ENCODE measurements around the gene NUP93.

Gene NUP93

GRCh38 chr16:56763291-56763916 is 33.5 kb downstream of the NUP93 start:
- Histone ChIP-seq H3K4me3 (ENCODE audit: insufficient read depth, low read length, poor library complexity, severe bottlenecking) (no peak overlapping the region), H3K9ac (ENCODE audit: low read length) (no peak overlapping the region), H3K4me2 (ENCODE audit: low read depth, low read length, poor library complexity, severe bottlenecking) (no peak overlapping the region), H2AFZ (ENCODE audit: low read depth, low read length, severe bottlenecking) (no peak overlapping the region), H3K36me3 (ENCODE audit: low read length) (no peaks in the 10 kb centered on the region; the same call in none of the 2 replicates), H3K27ac (ENCODE audit: low read depth, low read length) (no peak overlapping the region), H4K20me1 (ENCODE audit: low read depth, low read length) (no peaks in the 10 kb centered on the region), H3K9me3 (ENCODE audit: insufficient read depth, low read length) (no peaks in the 10 kb centered on the region), H3K27me3 (ENCODE audit: low read length) (no peaks in the 10 kb centered on the region), H3K79me2 (ENCODE audit: insufficient read depth, low read length) (no peaks in the 10 kb centered on the region), H3K9me2 (replicated peaks; ENCODE audit: insufficient read depth, low read length) (no peaks in the 10 kb centered on the region), H3F3A (ENCODE audit: insufficient read depth) (no peaks in the 10 kb centered on the region)
- TF ChIP-seq CTCF (IDR thresholded peaks at IDR 0.05; ENCODE audit: insufficient read depth, low read length, poor library complexity, severe bottlenecking) (no peak), EZH2phosphoT487 (conservative IDR thresholded peaks at IDR 0.05; ENCODE audit: low read length) (no peak)

- no peak overlapping the region for H3K4me2 ChIP-seq (ENCODE audit: low read depth, low read length, poor library complexity, severe bottlenecking)
- H3K27me3 ChIP-seq (ENCODE audit: low read length), result no peaks in the 10 kb centered on the region
- no peak overlapping the region for H3K4me3 ChIP-seq (ENCODE audit: insufficient read depth, low read length, poor library complexity, severe bottlenecking)
- TF ChIP-seq CTCF (IDR thresholded peaks at IDR 0.05; ENCODE audit: insufficient read depth, low read length, poor library complexity, severe bottlenecking) (no peak), EZH2phosphoT487 (conservative IDR thresholded peaks at IDR 0.05; ENCODE audit: low read length) (no peak)
- H3K36me3 ChIP-seq (ENCODE audit: low read length), result no peaks in the 10 kb centered on the region; the same call in 1 of the 2 replicates
- no peaks in the 10 kb centered on the region for H3K9me3 ChIP-seq (ENCODE audit: insufficient read depth, low read length)
- no peak overlapping the region for H3K27ac ChIP-seq (ENCODE audit: low read depth, low read length)
- no peaks in the 10 kb centered on the region for H3K79me2 ChIP-seq (ENCODE audit: insufficient read depth, low read length)
- no peaks in the 10 kb centered on the region for H3K9me2 ChIP-seq (replicated peaks; ENCODE audit: insufficient read depth, low read length)
- H3K9ac ChIP-seq (ENCODE audit: low read length), result no peak overlapping the region
- H3F3A ChIP-seq (ENCODE audit: insufficient read depth), result no peaks in the 10 kb centered on the region
- H4K20me1 ChIP-seq (ENCODE audit: low read depth, low read length), result no peaks in the 10 kb centered on the region
- no peak overlapping the region for H2AFZ ChIP-seq (ENCODE audit: low read depth, low read length, severe bottlenecking)
Measured at GRCh38 chr16:56764835-56765234, 34.9 kb downstream of the NUP93 start.

GRCh38 chr16:56765949-56766348 is 36.0 kb downstream of the NUP93 start:
- H4K20me1 ChIP-seq (ENCODE audit: low read depth, low read length), result 0 out of 2 replicates have a peak, but pooled peaks cover 2% of the 10 kb centered on the region

GRCh38 chr16:56767024-56767423 is 37.1 kb downstream of the NUP93 start:
- Histone ChIP-seq H4K20me1 (ENCODE audit: low read depth, low read length) (0 out of 2 replicates have a peak, but pooled peaks cover 3% of the 10 kb centered on the region), H3K36me3 (ENCODE audit: low read length) (no peaks in the 10 kb centered on the region)

More at GRCh38 chr16:56765949-56766348, 36.0 kb downstream of the NUP93 start:
- H3K4me2 ChIP-seq (ENCODE audit: low read depth, low read length, poor library complexity, severe bottlenecking), result no peak overlapping the region
- H3K27me3 ChIP-seq (ENCODE audit: low read length), result no peaks in the 10 kb centered on the region
- H2AFZ ChIP-seq (ENCODE audit: low read depth, low read length, severe bottlenecking), result no peak overlapping the region
- no peak overlapping the region for H3K4me3 ChIP-seq (ENCODE audit: insufficient read depth, low read length, poor library complexity, severe bottlenecking)
- no peak for TF ChIP-seq EZH2phosphoT487 (conservative IDR thresholded peaks at IDR 0.05; ENCODE audit: low read length)
- no peak overlapping the region for H3K9ac ChIP-seq (ENCODE audit: low read length)
- no peak overlapping the region for H3K27ac ChIP-seq (ENCODE audit: low read depth, low read length)
- H3F3A ChIP-seq (ENCODE audit: insufficient read depth), result no peaks in the 10 kb centered on the region
- no peaks in the 10 kb centered on the region for H3K79me2 ChIP-seq (ENCODE audit: insufficient read depth, low read length)
- H3K9me2 ChIP-seq (replicated peaks; ENCODE audit: insufficient read depth, low read length), result no peaks in the 10 kb centered on the region
- H3K36me3 ChIP-seq (ENCODE audit: low read length), result no peaks in the 10 kb centered on the region
- H3K9me3 ChIP-seq (ENCODE audit: insufficient read depth, low read length), result no peaks in the 10 kb centered on the region

More at GRCh38 chr16:56767024-56767423, 37.1 kb downstream of the NUP93 start:
- TF ChIP-seq CTCF (IDR thresholded peaks at IDR 0.05; ENCODE audit: insufficient read depth, low read length, poor library complexity, severe bottlenecking) (no peak), EZH2phosphoT487 (conservative IDR thresholded peaks at IDR 0.05; ENCODE audit: low read length) (no peak)
- H2AFZ ChIP-seq (ENCODE audit: low read depth, low read length, severe bottlenecking), result no peak overlapping the region
- H3K79me2 ChIP-seq (ENCODE audit: insufficient read depth, low read length), result 0 out of 2 replicates have a peak, but pooled peaks cover 2% of the 10 kb centered on the region
- H3K9ac ChIP-seq (ENCODE audit: low read length), result no peak overlapping the region
- no peaks in the 10 kb centered on the region for H3K9me3 ChIP-seq (ENCODE audit: insufficient read depth, low read length)
- no peaks in the 10 kb centered on the region for H3K27me3 ChIP-seq (ENCODE audit: low read length)
- no peaks in the 10 kb centered on the region for H3F3A ChIP-seq (ENCODE audit: insufficient read depth)
- H3K27ac ChIP-seq (ENCODE audit: low read depth, low read length), result no peak overlapping the region
- H3K9me2 ChIP-seq (replicated peaks; ENCODE audit: insufficient read depth, low read length), result no peaks in the 10 kb centered on the region
- H3K4me3 ChIP-seq (ENCODE audit: insufficient read depth, low read length, poor library complexity, severe bottlenecking), result no peak overlapping the region
- H3K4me2 ChIP-seq (ENCODE audit: low read depth, low read length, poor library complexity, severe bottlenecking), result no peak overlapping the region

Data from SU-DHL-6 (cell line).